Measurements from ENCODE around the gene AK8.

- TF ChIP-seq CTCF (IDR thresholded peaks at IDR 0.05; ENCODE audit: low read depth, low read length) (no peak), EZH2phosphoT487 (IDR thresholded peaks at IDR 0.05; ENCODE audit: low read depth) (no peak)
These were observed 107.2 kb downstream of the AK8 start for GRCh38 chr9:132770770-132771310.

Measured in OCI-LY3 (cell line).